Glutamatergic neuron (in vitro differentiated cells): ENCODE measurements around the gene DISC1. TPM values are rescaled to one million over a fixed set of nuclear protein-coding genes. Genes with fewer than 3 reads are reported as not detected.
"Not testable (repeated sequence)": the region's sequence is repeated elsewhere in the genome, so short reads cannot be mapped to it uniquely, and the experiment has no call there.

ENCODE experiments used
- DNase-seq: peaks from one replicate; pipeline ENCODE4 v3.0.0; 2022
- H3K27ac Mint-ChIP-seq: one replicate; pipeline ENCODE4 v1.8.0; 2020; ENCODE audit warnings: mild to moderate bottlenecking, mixed read lengths, inconsistent platforms; ENCODE audit not compliant: unreplicated experiment
- H3K27me3 Mint-ChIP-seq: one replicate; pipeline ENCODE4 v1.8.0; 2020; ENCODE audit warnings: mild to moderate bottlenecking, moderate library complexity, mixed read lengths, inconsistent platforms; ENCODE audit not compliant: unreplicated experiment
- H3K36me3 Mint-ChIP-seq: one replicate; pipeline ENCODE4 v1.8.0; 2020; ENCODE audit warnings: mild to moderate bottlenecking, mixed read lengths, inconsistent platforms; ENCODE audit not compliant: unreplicated experiment
- H3K4me1 Mint-ChIP-seq: one replicate; pipeline ENCODE4 v1.8.0; 2020; ENCODE audit warnings: mild to moderate bottlenecking, low read depth, mixed read lengths, inconsistent platforms; ENCODE audit not compliant: unreplicated experiment
- H3K4me3 Mint-ChIP-seq: one replicate; pipeline ENCODE4 v1.8.0; 2020; ENCODE audit warnings: mild to moderate bottlenecking, mixed read lengths, inconsistent platforms; ENCODE audit not compliant: unreplicated experiment
- H3K9me3 Mint-ChIP-seq: one replicate; pipeline ENCODE4 v1.8.0; 2020; ENCODE audit warnings: mild to moderate bottlenecking, moderate library complexity, mixed read lengths, inconsistent platforms; ENCODE audit not compliant: unreplicated experiment
- CTCF ChIP-seq: fragments of 200-600 bp; sonication (generic); IDR thresholded peaks from one replicate; pipeline ENCODE4 v1.5.0; 2021; ENCODE audit not compliant: partially characterized antibody, unreplicated experiment
- total RNA-seq: library from RNA; stranded (reverse); fragmentation: NEBNext Ultra II Directional; extraction: Animal tissue kit (Norgen Biotek cat#: 25700); gene quantifications from one replicate; pipeline ENCODE4 v1.2.1, GENCODE V29; 2021; ENCODE audit not compliant: unreplicated experiment

The DISC1 gene
- total RNA-seq, 1 donor from 2014 or later, result 9.1 TPM

DNA sequence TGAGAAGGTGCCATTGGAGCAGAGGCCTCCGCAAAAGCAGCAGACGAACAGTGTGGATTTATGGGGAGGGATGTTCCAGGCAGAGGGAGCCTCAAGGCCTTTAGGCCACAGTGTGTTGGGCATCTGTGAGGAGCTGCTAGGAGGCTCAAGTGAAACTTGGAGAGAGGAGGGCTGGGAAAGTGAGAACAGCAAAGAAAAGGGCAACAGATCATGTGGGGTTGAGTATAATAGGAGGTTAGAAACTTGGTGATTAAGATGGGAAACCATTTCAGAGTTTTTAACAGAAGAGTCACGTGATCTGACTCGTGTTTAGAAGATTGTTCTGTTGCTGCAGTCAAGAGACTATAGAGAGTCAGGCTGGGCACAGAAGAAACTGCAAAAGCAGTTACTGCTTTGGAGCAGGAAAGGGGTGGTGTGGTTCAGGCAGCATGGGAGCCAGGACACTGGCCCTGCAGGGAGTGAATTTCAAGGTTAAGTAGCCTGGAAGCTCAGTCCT is 277.0 kb downstream of the DISC1 start:
- Mint-ChIP-seq H3K9me3 (no peaks in the 10 kb centered on the region), H3K4me3 (no peak overlapping the region), H3K27me3 (no peaks in the 10 kb centered on the region), H3K36me3 (peaks cover 14% of the 10 kb centered on the region), H3K27ac (no peak overlapping the region), H3K4me1 (peaks cover 1% of the 10 kb centered on the region)
- no peak for DNase-seq
- TF ChIP-seq CTCF, result no peak

DNA sequence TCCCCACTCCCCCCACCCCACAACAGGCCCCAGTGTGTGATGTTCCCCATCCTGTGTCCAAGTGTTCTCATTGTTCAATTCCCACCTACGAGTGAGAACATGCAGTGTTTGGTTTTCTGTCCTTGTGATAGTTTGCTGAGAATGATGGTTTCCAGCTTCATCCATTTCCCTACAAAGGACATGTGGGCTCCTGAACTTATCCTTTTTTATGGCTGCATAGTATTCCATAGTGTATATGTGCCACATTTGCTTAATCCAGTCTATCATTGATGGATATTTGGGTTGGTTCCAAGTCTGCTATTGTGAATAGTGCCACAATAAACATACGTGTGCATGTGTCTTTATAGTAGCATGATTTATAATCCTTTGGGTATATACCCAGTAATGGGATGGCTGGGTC is 280.7 kb downstream of the DISC1 start:
- not testable (repeated sequence) for H3K9me3 Mint-ChIP-seq, H3K27ac Mint-ChIP-seq, DNase-seq, H3K4me3 Mint-ChIP-seq, H3K4me1 Mint-ChIP-seq, H3K27me3 Mint-ChIP-seq
- H3K36me3 Mint-ChIP-seq, result peaks cover 20% of the 10 kb centered on the region

- no peak overlapping the region for H3K27ac Mint-ChIP-seq
- peaks cover 6% of the 10 kb centered on the region for H3K36me3 Mint-ChIP-seq
- H3K4me3 Mint-ChIP-seq, result no peak overlapping the region
- no peak for DNase-seq
- no peak for TF ChIP-seq CTCF
- H3K27me3 Mint-ChIP-seq, result no peaks in the 10 kb centered on the region
- no peaks in the 10 kb centered on the region for H3K9me3 Mint-ChIP-seq
- peaks cover under 1% of the 10 kb centered on the region for H3K4me1 Mint-ChIP-seq
Measured at GRCh38 chr1:231913493-231913892, 286.9 kb downstream of the DISC1 start.

GRCh38 chr1:231918239-231919015 is 291.8 kb downstream of the DISC1 start:
- H3K36me3 Mint-ChIP-seq, result no peaks in the 10 kb centered on the region
- H3K9me3 Mint-ChIP-seq, result no peaks in the 10 kb centered on the region
- no peak for DNase-seq
- H3K27ac Mint-ChIP-seq, result no peak overlapping the region
- no peak overlapping the region for H3K4me3 Mint-ChIP-seq
- H3K4me1 Mint-ChIP-seq, result peaks cover 22% of the 10 kb centered on the region
- H3K27me3 Mint-ChIP-seq, result no peaks in the 10 kb centered on the region
- TF ChIP-seq CTCF, result no peak

GRCh38 chr1:231919239-231919885 is 292.8 kb downstream of the DISC1 start:
- Mint-ChIP-seq H3K36me3 (no peaks in the 10 kb centered on the region), H3K4me1 (peaks cover 31% of the 10 kb centered on the region), H3K27me3 (no peaks in the 10 kb centered on the region), H3K9me3 (peaks cover 3% of the 10 kb centered on the region), H3K27ac (peak overlapping the region; percentile 87), H3K4me3 (peak overlapping the region; percentile 51)
- no peak for TF ChIP-seq CTCF
- DNase-seq, result no peak
